IPS-18a (cell line): ENCODE results near the gene TMEM219.

Experiments
- H3K27ac ChIP-seq: one replicate; pipeline ENCODE4 v1.5.1; 2013; ENCODE audit warnings: low read length
- H3K27me3 ChIP-seq: one replicate; pipeline ENCODE4 v1.6.1; 2013; ENCODE audit warnings: mild to moderate bottlenecking, low read length; ENCODE audit not compliant: control insufficient read depth, insufficient read depth
- H3K36me3 ChIP-seq: one replicate; pipeline ENCODE4 v1.6.1; 2013; ENCODE audit warnings: low read depth, low read length; ENCODE audit not compliant: control insufficient read depth
- H3K4me1 ChIP-seq: one replicate; pipeline ENCODE4 v1.6.1; 2013; ENCODE audit warnings: low read depth, low read length; ENCODE audit not compliant: control insufficient read depth
- H3K4me3 ChIP-seq: one replicate; pipeline ENCODE4 v1.5.1; 2013; ENCODE audit warnings: low read length
- H3K9ac ChIP-seq: one replicate; pipeline ENCODE4 v1.6.1; 2013; ENCODE audit warnings: mild to moderate bottlenecking, low read length, moderate library complexity
- H3K9me3 ChIP-seq: one replicate; pipeline ENCODE4 v1.6.1; 2013; ENCODE audit warnings: low read depth, low read length; ENCODE audit not compliant: control insufficient read depth

Gene TMEM219

DNA sequence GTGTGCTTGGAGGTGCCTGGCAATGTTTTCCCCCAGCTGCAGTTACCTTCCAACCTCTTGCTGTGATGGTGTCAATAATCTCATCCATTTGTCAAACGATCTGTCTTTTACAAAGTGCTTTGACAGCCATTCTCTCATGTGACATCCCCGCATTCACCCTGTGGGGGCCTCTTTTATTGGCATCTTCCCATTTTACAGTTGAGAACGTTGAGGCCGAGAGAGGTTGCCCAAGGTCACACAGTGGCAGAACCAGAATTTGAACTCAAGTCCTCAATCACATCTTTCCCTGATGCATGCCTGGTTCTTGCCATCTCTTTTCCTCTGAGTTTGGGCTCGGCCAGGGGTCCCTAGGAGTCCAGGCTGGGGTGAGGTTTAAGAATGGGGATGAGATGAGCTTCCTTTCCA is 13.3 kb downstream of the TMEM219 start:
- Histone ChIP-seq H3K27ac (no peak overlapping the region), H3K4me1 (peaks cover 23% of the 10 kb centered on the region), H3K9ac (no peak overlapping the region), H3K4me3 (peak overlapping the region; percentile 91), H3K9me3 (peaks cover 6% of the 10 kb centered on the region), H3K27me3 (peaks cover 14% of the 10 kb centered on the region), H3K36me3 (peaks cover 26% of the 10 kb centered on the region)

DNA sequence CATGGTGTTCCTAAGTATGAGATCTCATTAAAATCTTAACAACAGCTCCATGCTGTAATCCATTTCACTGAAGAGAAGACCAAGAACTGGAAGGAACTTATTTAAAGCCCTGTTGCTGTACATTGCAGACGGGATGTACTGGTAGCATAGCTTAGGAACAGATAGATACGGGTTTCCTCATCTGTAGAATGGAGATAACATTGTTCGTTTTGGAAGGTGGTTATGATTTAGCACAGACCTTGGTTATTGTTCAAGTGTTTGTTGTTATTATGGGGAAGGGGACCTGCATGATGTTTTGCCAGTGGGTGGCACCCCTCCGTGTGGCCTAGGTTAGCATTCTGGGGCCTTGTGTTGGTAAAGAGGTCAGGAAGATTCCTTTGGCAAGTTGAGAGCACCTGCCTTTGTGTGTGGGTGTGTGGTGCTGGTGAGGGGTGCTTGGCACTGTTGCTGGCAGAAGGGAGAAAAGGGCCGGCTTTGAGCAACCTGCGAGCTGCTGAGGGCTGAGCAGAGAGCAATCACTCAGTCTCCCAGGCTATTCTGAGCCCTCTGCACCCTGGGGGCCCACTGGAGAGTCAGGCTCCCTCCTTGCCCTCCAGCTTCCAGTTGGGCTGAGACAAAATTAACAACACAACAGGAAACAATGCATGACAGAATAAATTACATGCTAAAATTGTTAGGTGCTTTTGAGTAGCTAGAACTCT is 14.1 kb downstream of the TMEM219 start:
- Histone ChIP-seq H3K4me1 (peaks cover 23% of the 10 kb centered on the region), H3K9me3 (peaks cover 6% of the 10 kb centered on the region), H3K27me3 (peaks cover 14% of the 10 kb centered on the region), H3K36me3 (peaks cover 32% of the 10 kb centered on the region), H3K9ac (no peak overlapping the region), H3K27ac (no peak overlapping the region), H3K4me3 (peak overlapping the region; percentile 91)

DNA sequence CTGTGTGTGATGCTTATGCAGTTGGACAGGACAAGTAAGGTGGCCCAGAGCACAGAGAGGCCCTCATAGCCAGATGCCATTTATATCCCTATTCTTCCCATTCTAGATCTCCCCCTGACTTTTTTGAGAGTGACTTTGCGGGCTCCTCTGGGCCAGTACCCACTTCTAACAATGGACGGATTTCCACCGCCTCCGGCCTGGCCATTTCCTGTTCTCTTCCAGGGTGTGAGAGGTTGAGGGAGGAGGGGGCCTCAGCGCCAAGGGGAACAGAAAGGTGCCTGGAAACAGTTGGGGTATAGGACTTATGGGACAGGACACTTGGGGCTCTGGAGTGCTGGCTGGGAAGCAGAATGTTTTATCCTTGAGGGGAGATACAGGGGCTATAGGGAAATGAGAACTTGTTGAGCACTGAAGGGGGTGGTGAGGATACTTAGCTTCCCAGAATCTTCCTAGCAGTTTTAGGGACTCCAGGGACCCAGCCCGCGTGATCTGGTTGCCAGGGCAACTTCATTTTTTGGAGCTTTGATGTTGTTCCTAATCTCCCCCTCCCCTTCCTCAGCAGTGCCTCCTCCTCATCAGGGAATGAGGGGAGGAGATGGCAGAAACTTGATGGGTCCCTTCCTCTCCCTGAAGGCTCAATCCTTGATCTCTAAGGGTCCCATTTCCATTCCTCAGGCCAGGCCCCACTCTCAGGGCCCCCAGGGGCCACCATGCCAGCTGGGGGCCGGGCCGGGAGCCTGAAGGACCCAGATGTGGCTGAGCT is 15.4 kb downstream of the TMEM219 start:
- Histone ChIP-seq H3K9me3 (peaks cover 6% of the 10 kb centered on the region), H3K4me3 (peak overlapping the region; percentile 1), H3K9ac (no peak overlapping the region), H3K36me3 (peaks cover 44% of the 10 kb centered on the region), H3K27me3 (peaks cover 8% of the 10 kb centered on the region), H3K4me1 (peaks cover 23% of the 10 kb centered on the region), H3K27ac (no peak overlapping the region)

DNA sequence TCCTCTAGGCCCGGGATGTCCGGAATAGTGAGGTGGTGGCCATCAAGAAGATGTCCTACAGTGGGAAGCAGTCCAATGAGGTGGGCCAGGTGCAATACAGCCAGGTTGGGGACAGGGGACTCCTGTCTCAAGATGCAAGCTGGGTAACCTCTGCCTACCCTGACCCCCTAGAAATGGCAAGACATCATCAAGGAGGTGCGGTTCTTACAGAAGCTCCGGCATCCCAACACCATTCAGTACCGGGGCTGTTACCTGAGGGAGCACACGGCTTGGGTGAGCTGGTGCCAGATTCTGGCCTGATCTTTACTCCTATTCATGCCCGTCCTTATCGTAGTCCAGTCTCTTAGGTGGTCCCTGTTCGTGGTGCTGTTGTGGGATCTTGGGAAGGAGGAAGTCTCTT is 16.2 kb downstream of the TMEM219 start:
- H3K9me3 ChIP-seq = peaks cover 1% of the 10 kb centered on the region
- H3K27me3 ChIP-seq = peaks cover under 1% of the 10 kb centered on the region
- peaks cover 23% of the 10 kb centered on the region for H3K4me1 ChIP-seq
- peaks cover 52% of the 10 kb centered on the region for H3K36me3 ChIP-seq
- H3K9ac ChIP-seq = no peak overlapping the region
- no peak overlapping the region for H3K4me3 ChIP-seq
- H3K27ac ChIP-seq = no peak overlapping the region

DNA sequence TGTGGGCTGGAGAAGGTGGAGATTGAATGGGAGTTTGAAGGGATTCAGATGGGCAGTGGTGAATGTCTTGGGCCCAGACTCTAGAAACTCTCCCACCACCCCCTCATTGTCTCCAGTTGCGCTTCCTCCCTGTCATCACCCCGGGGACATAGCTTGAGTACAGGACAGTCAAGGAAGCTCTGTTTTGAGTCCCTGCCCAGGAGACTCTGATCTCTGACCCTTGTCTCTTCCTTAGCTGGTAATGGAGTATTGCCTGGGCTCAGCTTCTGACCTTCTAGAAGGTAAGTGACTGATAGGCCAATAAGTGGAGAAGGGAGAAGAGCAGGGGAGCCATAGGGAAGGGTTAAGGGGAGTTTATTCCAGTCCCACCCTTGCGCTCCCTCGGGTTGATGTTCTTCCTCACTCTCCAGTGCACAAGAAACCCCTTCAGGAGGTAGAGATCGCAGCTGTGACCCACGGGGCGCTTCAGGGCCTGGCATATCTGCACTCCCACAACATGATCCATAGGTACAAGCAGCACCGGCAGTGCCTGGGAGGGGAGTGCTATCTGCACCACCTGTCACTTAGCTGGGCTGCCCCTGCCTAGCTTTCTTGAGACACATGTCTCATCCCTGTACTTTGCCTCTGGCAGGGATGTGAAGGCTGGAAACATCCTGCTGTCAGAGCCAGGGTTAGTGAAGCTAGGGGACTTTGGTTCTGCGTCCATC is 16.8 kb downstream of the TMEM219 start:
- H3K9ac ChIP-seq = no peak overlapping the region

DNA sequence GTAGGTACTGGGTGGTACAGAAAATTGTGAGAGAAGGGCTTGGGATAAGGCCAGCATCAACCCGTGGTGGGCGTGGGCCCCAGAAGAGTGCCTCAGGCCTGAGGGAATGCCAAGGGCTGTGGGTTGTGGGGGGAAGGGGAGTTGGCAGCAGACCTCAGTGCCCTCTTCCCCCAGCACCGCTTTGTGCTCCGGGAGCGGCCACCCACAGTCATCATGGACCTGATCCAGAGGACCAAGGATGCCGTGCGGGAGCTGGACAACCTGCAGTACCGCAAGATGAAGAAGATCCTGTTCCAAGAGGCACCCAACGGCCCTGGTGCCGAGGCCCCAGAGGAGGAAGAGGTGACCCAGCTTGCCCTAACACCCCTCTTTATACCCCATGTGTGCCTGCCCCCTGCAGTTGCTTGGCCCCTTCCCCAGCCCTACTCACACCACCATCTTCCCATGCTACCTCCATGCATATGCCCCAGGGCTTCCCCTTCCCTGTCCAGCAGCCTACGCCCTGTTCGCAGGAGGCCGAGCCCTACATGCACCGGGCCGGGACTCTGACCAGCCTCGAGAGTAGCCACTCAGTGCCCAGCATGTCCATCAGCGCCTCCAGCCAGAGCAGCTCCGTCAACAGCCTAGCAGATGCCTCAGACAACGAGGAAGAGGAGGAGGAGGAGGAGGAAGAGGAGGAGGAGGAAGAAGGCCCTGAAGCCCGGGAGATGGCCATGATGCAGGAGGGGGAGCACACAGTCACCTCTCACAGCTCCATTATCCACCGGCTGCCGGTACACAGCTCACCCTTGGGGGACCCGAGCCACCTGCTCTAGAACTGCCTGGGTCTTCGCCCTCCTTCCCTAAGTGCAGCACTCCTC is 20.9 kb downstream of the TMEM219 start:
- Histone ChIP-seq H3K9ac (no peak overlapping the region), H3K36me3 (peaks cover 92% of the 10 kb centered on the region), H3K27me3 (no peaks in the 10 kb centered on the region), H3K9me3 (no peaks in the 10 kb centered on the region), H3K27ac (no peak overlapping the region), H3K4me1 (no peaks in the 10 kb centered on the region), H3K4me3 (no peak overlapping the region)

More for the DNA sequence above, 16.8 kb downstream of the TMEM219 start:
- H3K27ac ChIP-seq = no peak overlapping the region
- H3K9me3 ChIP-seq = no peaks in the 10 kb centered on the region
- H3K4me1 ChIP-seq = peaks cover 23% of the 10 kb centered on the region
- H3K4me3 ChIP-seq = no peak overlapping the region
- H3K27me3 ChIP-seq = no peaks in the 10 kb centered on the region
- H3K36me3 ChIP-seq = peaks cover 59% of the 10 kb centered on the region

DNA sequence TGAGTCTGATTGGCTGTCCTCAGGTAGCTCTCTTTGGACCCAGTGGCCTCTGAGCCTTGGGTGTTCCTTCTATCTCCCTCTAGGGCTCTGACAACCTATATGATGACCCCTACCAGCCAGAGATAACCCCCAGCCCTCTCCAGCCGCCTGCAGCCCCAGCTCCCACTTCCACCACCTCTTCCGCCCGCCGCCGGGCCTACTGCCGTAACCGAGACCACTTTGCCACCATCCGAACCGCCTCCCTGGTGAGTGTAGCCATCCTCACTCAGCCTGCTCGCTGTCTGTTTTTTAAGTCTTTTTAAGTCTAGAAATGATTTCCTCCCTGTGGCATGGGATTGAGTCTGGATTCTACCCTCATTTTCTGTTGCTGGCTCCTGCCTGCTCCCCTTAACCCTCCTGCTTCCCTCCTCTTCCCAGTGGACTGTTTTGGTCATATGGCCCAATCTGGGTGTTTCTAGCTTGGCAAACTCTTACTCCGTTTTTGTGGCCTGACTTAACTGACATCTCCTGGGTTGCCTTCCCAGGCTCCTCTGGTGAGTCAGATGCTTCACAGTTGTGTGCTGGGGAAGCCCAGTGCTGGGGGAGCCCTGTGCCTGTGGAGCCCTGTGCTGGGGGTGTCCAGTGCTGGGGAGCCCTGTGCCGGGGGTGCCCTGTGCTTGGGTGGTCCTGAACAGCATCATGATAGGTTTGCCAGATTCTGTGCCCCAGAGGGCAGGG is 21.7 kb downstream of the TMEM219 start:
- Histone ChIP-seq H3K36me3 (peaks cover 85% of the 10 kb centered on the region), H3K9ac (no peak overlapping the region)

DNA sequence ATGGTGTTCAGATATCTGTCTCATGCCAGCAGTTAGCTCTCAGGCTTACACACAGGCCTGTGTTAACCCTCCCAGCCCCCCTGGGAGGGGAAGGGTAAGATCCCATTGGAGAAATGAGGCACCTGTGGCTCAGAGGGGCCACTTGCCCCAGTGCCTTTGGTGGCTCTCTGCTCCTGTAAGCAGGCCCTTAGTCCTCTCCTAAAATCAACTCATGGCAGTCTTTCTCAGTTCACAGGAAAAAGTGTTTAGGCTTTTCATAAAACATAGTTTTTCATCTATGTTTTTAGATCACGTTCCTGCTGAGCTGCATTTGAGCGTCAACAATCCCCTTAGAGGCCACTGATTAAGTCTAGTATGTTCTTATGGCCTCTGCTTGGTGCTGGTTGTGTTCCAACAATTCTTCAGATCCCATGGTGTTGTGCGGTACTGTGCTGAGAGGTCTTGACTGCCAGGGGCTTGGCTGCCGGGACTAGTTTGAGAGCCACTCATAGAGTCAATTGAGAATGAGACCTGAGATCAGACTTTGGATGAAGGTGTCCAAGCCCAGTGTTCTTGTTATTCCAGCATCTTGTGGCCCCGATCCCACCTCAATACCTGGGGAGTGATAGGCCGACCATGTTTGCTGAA is 22.4 kb downstream of the TMEM219 start:
- Histone ChIP-seq H3K9me3 (no peaks in the 10 kb centered on the region), H3K4me1 (no peaks in the 10 kb centered on the region), H3K27ac (no peak overlapping the region), H3K27me3 (no peaks in the 10 kb centered on the region), H3K9ac (no peak overlapping the region), H3K4me3 (no peak overlapping the region), H3K36me3 (peaks cover 78% of the 10 kb centered on the region)

More for the DNA sequence above, 21.7 kb downstream of the TMEM219 start:
- Histone ChIP-seq H3K4me3 (no peak overlapping the region), H3K9me3 (no peaks in the 10 kb centered on the region), H3K27me3 (no peaks in the 10 kb centered on the region), H3K4me1 (no peaks in the 10 kb centered on the region), H3K27ac (no peak overlapping the region)

DNA sequence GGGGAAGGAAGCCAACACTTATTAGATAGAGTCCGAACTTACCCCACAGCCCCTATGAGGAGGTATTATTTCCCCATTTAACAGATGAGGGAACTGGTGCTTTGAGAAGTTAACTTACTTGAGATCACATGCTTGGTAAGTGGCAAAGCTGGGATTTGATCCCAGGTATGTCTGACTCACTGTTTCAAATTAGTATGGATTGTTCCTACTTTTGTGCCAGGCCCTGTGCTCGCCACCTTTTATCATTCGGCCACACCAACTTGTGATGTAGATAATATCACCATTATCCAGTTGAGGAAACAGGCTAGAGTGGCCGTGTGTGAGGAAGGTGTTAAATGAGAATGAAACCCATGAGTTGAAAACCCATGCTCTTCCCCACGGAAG is 22.9 kb downstream of the TMEM219 start:
- Histone ChIP-seq H3K9ac (no peak overlapping the region), H3K4me1 (no peaks in the 10 kb centered on the region), H3K9me3 (no peaks in the 10 kb centered on the region), H3K4me3 (no peak overlapping the region), H3K27me3 (no peaks in the 10 kb centered on the region), H3K27ac (no peak overlapping the region), H3K36me3 (peaks cover 73% of the 10 kb centered on the region)

DNA sequence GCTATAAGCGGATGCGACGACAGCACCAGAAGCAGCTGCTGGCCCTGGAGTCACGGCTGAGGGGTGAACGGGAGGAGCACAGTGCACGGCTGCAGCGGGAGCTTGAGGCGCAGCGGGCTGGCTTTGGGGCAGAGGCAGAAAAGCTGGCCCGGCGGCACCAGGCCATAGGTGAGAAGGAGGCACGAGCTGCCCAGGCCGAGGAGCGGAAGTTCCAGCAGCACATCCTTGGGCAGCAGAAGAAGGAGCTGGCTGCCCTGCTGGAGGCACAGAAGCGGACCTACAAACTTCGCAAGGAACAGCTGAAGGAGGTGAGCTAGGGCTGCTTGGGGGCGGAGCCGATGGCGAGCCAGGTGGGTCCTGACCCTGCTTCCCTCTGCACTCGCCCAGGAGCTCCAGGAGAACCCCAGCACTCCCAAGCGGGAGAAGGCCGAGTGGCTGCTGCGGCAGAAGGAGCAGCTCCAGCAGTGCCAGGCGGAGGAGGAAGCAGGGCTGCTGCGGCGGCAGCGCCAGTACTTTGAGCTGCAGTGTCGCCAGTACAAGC is 23.5 kb downstream of the TMEM219 start:
- Histone ChIP-seq H3K27ac (no peak overlapping the region), H3K4me1 (no peaks in the 10 kb centered on the region), H3K4me3 (no peak overlapping the region), H3K36me3 (peaks cover 72% of the 10 kb centered on the region), H3K27me3 (no peaks in the 10 kb centered on the region), H3K9me3 (no peaks in the 10 kb centered on the region), H3K9ac (no peak overlapping the region)
